Measurements from ENCODE around the gene IL20. TPM values are rescaled to one million over a fixed set of nuclear protein-coding genes. Genes with fewer than 3 reads are reported as not detected.

IL20 gene
- total RNA-seq, 2 donors from 2014 or later = 0.28 TPM; not detected in 1

GRCh38 chr1:206892351-206892984 lies 27.0 kb downstream of the IL20 start:
- Mint-ChIP-seq H3K4me1 (ENCODE audit: low read depth) (peaks cover 95% of the 10 kb centered on the region), H3K27ac (no peak overlapping the region), H3K9me3 (no peaks in the 10 kb centered on the region), H3K27me3 (ENCODE audit: low read depth) (no peaks in the 10 kb centered on the region), H3K36me3 (ENCODE audit: insufficient read depth in 2 of 2) (no peaks in the 10 kb centered on the region), H3K4me3 (no peak overlapping the region)
- ATAC-seq (replicated peaks in 1 of 2) = no peak
- DNase-seq = no peak

GRCh38 chr1:206893380-206893779 lies 28.0 kb downstream of the IL20 start:
- no peak for DNase-seq
- Mint-ChIP-seq H3K4me1 (ENCODE audit: low read depth) (peaks cover 98% of the 10 kb centered on the region), H3K27ac (no peak overlapping the region), H3K36me3 (ENCODE audit: insufficient read depth in 2 of 2) (no peaks in the 10 kb centered on the region), H3K4me3 (no peak overlapping the region), H3K27me3 (ENCODE audit: low read depth) (no peaks in the 10 kb centered on the region), H3K9me3 (no peaks in the 10 kb centered on the region)
- ATAC-seq (replicated peaks in 1 of 2) = no peak

GRCh38 chr1:206895325-206895724 lies 29.9 kb downstream of the IL20 start:
- no peak for ATAC-seq (replicated peaks in 1 of 2)
- H3K27ac Mint-ChIP-seq = no peak overlapping the region

GRCh38 chr1:206895837-206896242 lies 30.4 kb downstream of the IL20 start:
- H3K9me3 Mint-ChIP-seq = no peaks in the 10 kb centered on the region
- ATAC-seq (replicated peaks in 1 of 2) (no peak), DNase-seq (no peak)
- H3K27ac Mint-ChIP-seq = no peak overlapping the region
- H3K4me3 Mint-ChIP-seq = no peak overlapping the region
- H3K4me1 Mint-ChIP-seq (ENCODE audit: low read depth) = peaks cover 99% of the 10 kb centered on the region
- H3K36me3 Mint-ChIP-seq (ENCODE audit: insufficient read depth in 2 of 2) = no peaks in the 10 kb centered on the region
- no peaks in the 10 kb centered on the region for H3K27me3 Mint-ChIP-seq (ENCODE audit: low read depth)

More at GRCh38 chr1:206895325-206895724, 29.9 kb downstream of the IL20 start:
- Mint-ChIP-seq H3K4me3 (no peak overlapping the region), H3K9me3 (no peaks in the 10 kb centered on the region), H3K27me3 (ENCODE audit: low read depth) (no peaks in the 10 kb centered on the region), H3K4me1 (ENCODE audit: low read depth) (peaks cover 99% of the 10 kb centered on the region), H3K36me3 (ENCODE audit: insufficient read depth in 2 of 2) (no peaks in the 10 kb centered on the region)
- DNase-seq = no peak

GRCh38 chr1:206896261-206896660 lies 30.8 kb downstream of the IL20 start:
- H3K9me3 Mint-ChIP-seq = no peaks in the 10 kb centered on the region
- H3K27me3 Mint-ChIP-seq (ENCODE audit: low read depth) = no peaks in the 10 kb centered on the region
- H3K4me3 Mint-ChIP-seq = no peak overlapping the region
- H3K27ac Mint-ChIP-seq = no peak overlapping the region
- peaks cover 98% of the 10 kb centered on the region for H3K4me1 Mint-ChIP-seq (ENCODE audit: low read depth)
- ATAC-seq (replicated peaks in 1 of 2) (no peak), DNase-seq (no peak)
- H3K36me3 Mint-ChIP-seq (ENCODE audit: insufficient read depth in 2 of 2) = no peaks in the 10 kb centered on the region

- Mint-ChIP-seq H3K4me3 (peak within 1 kb of the TSS; percentile 77 to 88), H3K27me3 (ENCODE audit: low read depth) (no peaks in the 10 kb centered on the region), H3K36me3 (ENCODE audit: insufficient read depth in 2 of 2) (no peaks in the 10 kb centered on the region), H3K4me1 (ENCODE audit: low read depth) (peaks cover 95% of the 10 kb centered on the region), H3K9me3 (no peaks in the 10 kb centered on the region), H3K27ac (peak within 1 kb of the TSS; percentile 95)
- DNase-seq = peak; percentile 53 to 63
- peak; percentile 77 to 81 for ATAC-seq (replicated peaks in 1 of 2)
These were observed 31.8 kb downstream of the IL20 start, which contains the start of gene IL24 for GRCh38 chr1:206897175-206897574. Gene IL24, plus strand, starts transcription at chr1:206897443. Its CDS starts 390 bp downstream, at chr1:206897833.

- peaks cover 0 to 5% of the 10 kb centered on the region in 2 donors for H3K36me3 Mint-ChIP-seq (ENCODE audit: insufficient read depth in 2 of 2)
- peaks cover 94% of the 10 kb centered on the region for H3K4me1 Mint-ChIP-seq (ENCODE audit: low read depth)
- H3K4me3 Mint-ChIP-seq = peak overlapping the region; percentile 37 to 77
- H3K27ac Mint-ChIP-seq = peak overlapping the region; percentile 43
- ATAC-seq (replicated peaks in 1 of 2) (peak; percentile 12 to 21), DNase-seq (no peak)
- no peaks in the 10 kb centered on the region for H3K27me3 Mint-ChIP-seq (ENCODE audit: low read depth)
- H3K9me3 Mint-ChIP-seq = no peaks in the 10 kb centered on the region
These were observed 32.9 kb downstream of the IL20 start for GRCh38 chr1:206898089-206898914.

- Mint-ChIP-seq H3K4me3 (peak overlapping the region; percentile 37 to 77), H3K27me3 (ENCODE audit: low read depth) (no peaks in the 10 kb centered on the region), H3K4me1 (ENCODE audit: low read depth) (peaks cover 94% of the 10 kb centered on the region), H3K36me3 (ENCODE audit: insufficient read depth in 2 of 2) (peaks cover 0 to 8% of the 10 kb centered on the region in 2 donors), H3K27ac (no peak overlapping the region), H3K9me3 (no peaks in the 10 kb centered on the region)
- DNase-seq = no peak
- no peak for ATAC-seq (replicated peaks in 1 of 2)
These were observed 33.5 kb downstream of the IL20 start for GRCh38 chr1:206898915-206899431.

- Mint-ChIP-seq H3K36me3 (ENCODE audit: insufficient read depth in 2 of 2) (peaks cover 4 to 15% of the 10 kb centered on the region in 2 donors), H3K27ac (no peak overlapping the region)
- no peak for ATAC-seq (replicated peaks in 1 of 2)
These were observed 34.3 kb downstream of the IL20 start for GRCh38 chr1:206899717-206900116.

GRCh38 chr1:206900149-206900548 lies 34.7 kb downstream of the IL20 start:
- Mint-ChIP-seq H3K27me3 (ENCODE audit: low read depth) (no peaks in the 10 kb centered on the region), H3K36me3 (ENCODE audit: insufficient read depth in 2 of 2) (peaks cover 7 to 20% of the 10 kb centered on the region in 2 donors), H3K4me3 (no peak overlapping the region), H3K4me1 (ENCODE audit: low read depth) (peaks cover 91% of the 10 kb centered on the region), H3K27ac (no peak overlapping the region), H3K9me3 (peaks cover 0 to 3% of the 10 kb centered on the region in 2 donors)
- ATAC-seq (replicated peaks in 1 of 2) (no peak), DNase-seq (no peak)

More at GRCh38 chr1:206899717-206900116, 34.3 kb downstream of the IL20 start:
- no peaks in the 10 kb centered on the region for H3K27me3 Mint-ChIP-seq (ENCODE audit: low read depth)
- H3K9me3 Mint-ChIP-seq = peaks cover 0 to 2% of the 10 kb centered on the region in 2 donors
- H3K4me3 Mint-ChIP-seq = no peak overlapping the region
- peaks cover 91% of the 10 kb centered on the region for H3K4me1 Mint-ChIP-seq (ENCODE audit: low read depth)
- no peak for DNase-seq

- H3K36me3 Mint-ChIP-seq (ENCODE audit: insufficient read depth in 2 of 2) = peaks cover 9 to 21% of the 10 kb centered on the region in 2 donors
- H3K27ac Mint-ChIP-seq = no peak overlapping the region
- DNase-seq = no peak
- H3K9me3 Mint-ChIP-seq = peaks cover 0 to 3% of the 10 kb centered on the region in 2 donors
- ATAC-seq (replicated peaks in 1 of 2) = no peak
- H3K27me3 Mint-ChIP-seq (ENCODE audit: low read depth) = no peaks in the 10 kb centered on the region
- no peak overlapping the region for H3K4me3 Mint-ChIP-seq
- peaks cover 91% of the 10 kb centered on the region for H3K4me1 Mint-ChIP-seq (ENCODE audit: low read depth)
These were observed 36.5 kb downstream of the IL20 start for GRCh38 chr1:206901944-206902343.

GRCh38 chr1:206902702-206903101 lies 37.3 kb downstream of the IL20 start:
- Mint-ChIP-seq H3K9me3 (peaks cover 0 to 3% of the 10 kb centered on the region in 2 donors), H3K4me3 (no peak overlapping the region), H3K36me3 (ENCODE audit: insufficient read depth in 2 of 2) (peaks cover 9 to 21% of the 10 kb centered on the region in 2 donors), H3K27ac (no peak overlapping the region), H3K27me3 (ENCODE audit: low read depth) (no peaks in the 10 kb centered on the region), H3K4me1 (ENCODE audit: low read depth) (peaks cover 91% of the 10 kb centered on the region)
- ATAC-seq (replicated peaks in 1 of 2) (no peak), DNase-seq (no peak)

- H3K4me1 Mint-ChIP-seq (ENCODE audit: low read depth) = peaks cover 89% of the 10 kb centered on the region
- ATAC-seq (replicated peaks in 1 of 2) (no peak), DNase-seq (no peak)
- no peaks in the 10 kb centered on the region for H3K27me3 Mint-ChIP-seq (ENCODE audit: low read depth)
- H3K36me3 Mint-ChIP-seq (ENCODE audit: insufficient read depth in 2 of 2) = peaks cover 9 to 25% of the 10 kb centered on the region in 2 donors
- peaks cover 0 to 3% of the 10 kb centered on the region in 2 donors for H3K9me3 Mint-ChIP-seq
- no peak overlapping the region for H3K4me3 Mint-ChIP-seq
- no peak overlapping the region for H3K27ac Mint-ChIP-seq
These were observed 38.3 kb downstream of the IL20 start for GRCh38 chr1:206903687-206904086.

Measured in activated T-cell treated with anti-CD3 and anti-CD28 coated beads, Interleukin-2, amount 50 U/mL, for 72 hours (primary cell).